ENCODE measurements around the gene MRPS22. TPM values are rescaled to one million over a fixed set of nuclear protein-coding genes. Genes with fewer than 3 reads are reported as not detected.

Gene MRPS22
- total RNA-seq, 1 donor from 2014 or later, result 40.4 TPM

DNA sequence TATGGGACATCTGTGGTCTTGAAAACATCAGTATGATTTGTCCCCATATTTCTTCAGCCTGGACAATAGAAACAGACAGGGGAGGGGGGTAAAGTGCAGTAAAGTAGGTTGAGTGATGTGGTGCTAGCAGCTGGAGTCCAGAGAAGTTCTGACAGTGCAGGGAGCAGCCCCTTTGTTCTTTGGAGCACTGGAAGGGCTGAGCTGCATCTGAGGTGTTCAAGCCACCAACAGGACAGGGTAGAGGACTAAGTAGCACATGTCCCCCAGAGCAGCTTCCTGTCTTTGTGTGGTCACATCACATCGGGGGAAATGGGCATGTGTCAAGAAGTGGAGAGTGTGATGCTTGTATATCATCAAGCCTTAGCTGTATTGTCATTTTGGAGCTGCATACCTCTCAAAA lies 12.1 kb downstream of the MRPS22 start:
- Histone ChIP-seq H3K27ac (ENCODE audit: low read depth, low read length) (no peak overlapping the region), H3K9me3 (ENCODE audit: insufficient read depth, low read depth, low read length) (no peaks in the 10 kb centered on the region), H3K79me2 (ENCODE audit: insufficient read depth, low read length) (peaks cover 4% of the 10 kb centered on the region), H3K4me1 (ENCODE audit: insufficient read depth, low read length) (no peaks in the 10 kb centered on the region), H3K27me3 (ENCODE audit: insufficient read depth, low read length) (no peaks in the 10 kb centered on the region), H3K4me2 (ENCODE audit: low read length) (no peak overlapping the region), H3K4me3 (ENCODE audit: insufficient read depth, low read depth, low read length) (no peak overlapping the region), H2AFZ (ENCODE audit: low read depth, low read length) (no peak overlapping the region), H4K20me1 (ENCODE audit: insufficient read depth, low read length) (peaks cover 32% of the 10 kb centered on the region), H3K36me3 (ENCODE audit: insufficient read depth, low read length) (peaks cover 70% of the 10 kb centered on the region), H3K9ac (ENCODE audit: low read length) (no peak overlapping the region)
- Mint-ChIP-seq H3K27ac (ENCODE audit: unreplicated experiment) (no peak overlapping the region), H3K36me3 (ENCODE audit: low read depth, unreplicated experiment) (peaks cover 31% of the 10 kb centered on the region), H3K4me1 (ENCODE audit: low read depth, unreplicated experiment) (peaks cover 10% of the 10 kb centered on the region), H3K4me3 (ENCODE audit: unreplicated experiment) (no peak overlapping the region), H3K27me3 (ENCODE audit: low read depth, unreplicated experiment) (no peaks in the 10 kb centered on the region), H3K9me3 (ENCODE audit: unreplicated experiment) (no peaks in the 10 kb centered on the region)
- DNase-seq (ENCODE audit: low read depth) (no peak), FAIRE-seq (no peak)
- TF ChIP-seq EZH2 (IDR thresholded peaks at IDR 0.05; ENCODE audit: insufficient read depth, low read length), result no peak
- TF ChIP-seq, protein P1, sequence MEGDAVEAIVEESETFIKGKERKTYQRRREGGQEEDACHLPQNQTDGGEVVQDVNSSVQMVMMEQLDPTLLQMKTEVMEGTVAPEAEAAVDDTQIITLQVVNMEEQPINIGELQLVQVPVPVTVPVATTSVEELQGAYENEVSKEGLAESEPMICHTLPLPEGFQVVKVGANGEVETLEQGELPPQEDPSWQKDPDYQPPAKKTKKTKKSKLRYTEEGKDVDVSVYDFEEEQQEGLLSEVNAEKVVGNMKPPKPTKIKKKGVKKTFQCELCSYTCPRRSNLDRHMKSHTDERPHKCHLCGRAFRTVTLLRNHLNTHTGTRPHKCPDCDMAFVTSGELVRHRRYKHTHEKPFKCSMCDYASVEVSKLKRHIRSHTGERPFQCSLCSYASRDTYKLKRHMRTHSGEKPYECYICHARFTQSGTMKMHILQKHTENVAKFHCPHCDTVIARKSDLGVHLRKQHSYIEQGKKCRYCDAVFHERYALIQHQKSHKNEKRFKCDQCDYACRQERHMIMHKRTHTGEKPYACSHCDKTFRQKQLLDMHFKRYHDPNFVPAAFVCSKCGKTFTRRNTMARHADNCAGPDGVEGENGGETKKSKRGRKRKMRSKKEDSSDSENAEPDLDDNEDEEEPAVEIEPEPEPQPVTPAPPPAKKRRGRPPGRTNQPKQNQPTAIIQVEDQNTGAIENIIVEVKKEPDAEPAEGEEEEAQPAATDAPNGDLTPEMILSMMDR (IDR thresholded peaks at IDR 0.05; ENCODE audit: insufficient read depth, low read depth, low read length), result no peak

DNA sequence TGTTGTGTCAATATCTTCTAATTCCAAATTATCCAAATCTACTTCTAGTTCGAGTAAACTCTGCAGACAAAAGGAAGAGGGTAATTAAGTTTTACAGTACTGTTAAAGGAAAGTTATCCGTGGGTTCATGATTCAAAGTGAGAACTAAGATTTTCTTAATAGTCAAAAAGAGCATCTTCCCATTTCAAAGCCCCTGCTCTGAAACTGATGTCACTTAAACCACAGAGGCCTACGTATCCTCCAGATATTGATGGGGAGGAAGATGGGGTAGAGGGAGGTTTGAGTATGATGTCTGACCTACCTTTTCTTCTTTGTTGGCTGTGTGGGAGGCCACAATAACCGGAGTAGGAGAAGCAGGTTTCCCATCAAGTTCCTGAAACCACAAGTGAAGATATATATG lies 14.1 kb downstream of the MRPS22 start:
- Histone ChIP-seq H4K20me1 (ENCODE audit: insufficient read depth, low read length) (peaks cover 42% of the 10 kb centered on the region), H3K27ac (ENCODE audit: low read depth, low read length) (no peak overlapping the region), H3K27me3 (ENCODE audit: insufficient read depth, low read length) (no peaks in the 10 kb centered on the region), H3K4me1 (ENCODE audit: insufficient read depth, low read length) (no peaks in the 10 kb centered on the region), H2AFZ (ENCODE audit: low read depth, low read length) (no peak overlapping the region), H3K79me2 (ENCODE audit: insufficient read depth, low read length) (peaks cover 11% of the 10 kb centered on the region), H3K36me3 (ENCODE audit: insufficient read depth, low read length) (peaks cover 78% of the 10 kb centered on the region), H3K9ac (ENCODE audit: low read length) (no peak overlapping the region), H3K4me3 (ENCODE audit: insufficient read depth, low read depth, low read length) (no peak overlapping the region), H3K4me2 (ENCODE audit: low read length) (no peak overlapping the region), H3K9me3 (ENCODE audit: insufficient read depth, low read depth, low read length) (no peaks in the 10 kb centered on the region)
- Mint-ChIP-seq H3K4me1 (ENCODE audit: low read depth, unreplicated experiment) (peaks cover 7% of the 10 kb centered on the region), H3K4me3 (ENCODE audit: unreplicated experiment) (no peak overlapping the region), H3K27me3 (ENCODE audit: low read depth, unreplicated experiment) (no peaks in the 10 kb centered on the region), H3K9me3 (ENCODE audit: unreplicated experiment) (no peaks in the 10 kb centered on the region), H3K27ac (ENCODE audit: unreplicated experiment) (peak overlapping the region; percentile 0), H3K36me3 (ENCODE audit: low read depth, unreplicated experiment) (peaks cover 34% of the 10 kb centered on the region)
- no peak for DNase-seq (ENCODE audit: low read depth)
- TF ChIP-seq, protein P1 (IDR thresholded peaks at IDR 0.05; ENCODE audit: insufficient read depth, low read depth, low read length), result no peak
- no peak for TF ChIP-seq EZH2 (IDR thresholded peaks at IDR 0.05; ENCODE audit: insufficient read depth, low read length)
- no peak for FAIRE-seq

DNA sequence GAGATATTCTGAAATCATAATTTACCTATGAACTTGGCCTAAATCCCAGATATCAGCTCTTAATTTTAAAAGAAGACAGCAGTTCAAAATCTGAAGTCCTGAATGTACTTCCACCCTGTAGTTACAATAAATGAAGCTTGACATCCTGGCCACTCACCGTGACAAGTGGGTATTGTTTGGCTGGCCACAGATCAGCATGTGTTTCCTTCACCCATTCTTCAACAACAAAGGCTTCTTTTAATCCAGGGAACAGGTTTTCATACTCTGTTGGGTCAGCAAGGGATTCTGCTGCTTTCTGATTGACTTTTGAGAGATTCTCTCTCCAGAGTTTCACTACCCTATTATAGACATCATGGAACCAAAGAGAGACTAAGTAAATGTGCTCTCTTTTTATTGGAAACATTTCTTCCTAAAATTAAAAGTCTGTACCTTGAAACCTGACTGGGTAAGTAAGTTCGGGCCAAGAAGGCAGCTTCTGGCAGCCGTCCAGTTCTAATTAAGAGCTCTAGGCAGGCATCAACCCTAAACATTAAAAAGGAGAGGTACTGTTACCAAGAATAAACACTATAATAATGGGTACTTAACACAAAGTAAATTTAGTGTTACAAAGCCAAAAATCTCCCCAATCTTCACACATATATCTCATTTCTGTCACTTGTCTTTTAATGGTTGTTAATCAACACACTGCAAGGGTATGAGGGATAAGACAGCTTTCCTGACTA lies 15.2 kb downstream of the MRPS22 start:
- Mint-ChIP-seq H3K27ac (ENCODE audit: unreplicated experiment) (no peak overlapping the region), H3K9me3 (ENCODE audit: unreplicated experiment) (no peaks in the 10 kb centered on the region)
- no peak for DNase-seq (ENCODE audit: low read depth)

More for the DNA sequence above, 15.2 kb downstream of the MRPS22 start:
- Histone ChIP-seq H3K27ac (ENCODE audit: low read depth, low read length) (no peak overlapping the region), H3K4me1 (ENCODE audit: insufficient read depth, low read length) (no peaks in the 10 kb centered on the region), H4K20me1 (ENCODE audit: insufficient read depth, low read length) (peaks cover 53% of the 10 kb centered on the region), H3K27me3 (ENCODE audit: insufficient read depth, low read length) (no peaks in the 10 kb centered on the region), H3K4me2 (ENCODE audit: low read length) (no peak overlapping the region), H2AFZ (ENCODE audit: low read depth, low read length) (no peak overlapping the region), H3K79me2 (ENCODE audit: insufficient read depth, low read length) (peaks cover 22% of the 10 kb centered on the region), H3K36me3 (ENCODE audit: insufficient read depth, low read length) (peaks cover 87% of the 10 kb centered on the region), H3K4me3 (ENCODE audit: insufficient read depth, low read depth, low read length) (no peak overlapping the region), H3K9me3 (ENCODE audit: insufficient read depth, low read depth, low read length) (no peaks in the 10 kb centered on the region), H3K9ac (ENCODE audit: low read length) (no peak overlapping the region)
- H3K27me3 Mint-ChIP-seq (ENCODE audit: low read depth, unreplicated experiment), result no peaks in the 10 kb centered on the region
- TF ChIP-seq, protein P1 (IDR thresholded peaks at IDR 0.05; ENCODE audit: insufficient read depth, low read depth, low read length), result no peak
- H3K4me1 Mint-ChIP-seq (ENCODE audit: low read depth, unreplicated experiment), result peaks cover 7% of the 10 kb centered on the region
- H3K36me3 Mint-ChIP-seq (ENCODE audit: low read depth, unreplicated experiment), result peaks cover 34% of the 10 kb centered on the region
- H3K4me3 Mint-ChIP-seq (ENCODE audit: unreplicated experiment), result no peak overlapping the region
- peak; percentile 13 for FAIRE-seq

Data from astrocyte (in vitro differentiated cells and primary cell).